Skeletal muscle tissue (tissue), 4 donors: ENCODE measurements around the gene NBR1. TPM values are rescaled to one million over a fixed set of nuclear protein-coding genes. Genes with fewer than 3 reads are reported as not detected.
"Not testable (repeated sequence)": the region's sequence is repeated elsewhere in the genome, so short reads cannot be mapped to it uniquely, and the experiment has no call there.

Experiments used
- H3K27ac ChIP-seq: one replicate; pipeline ENCODE4 v1.7.0; 2013; ENCODE audit warnings: mild to moderate bottlenecking, low read depth, low read length, inconsistent platforms
- H3K27me3 ChIP-seq, 3 donors: one replicate each; pipeline ENCODE4 v1.7.0; 2013; ENCODE audit warnings: low read length in 3 of 3; ENCODE audit not compliant: control insufficient read depth in 3 of 3, insufficient read depth in 3 of 3
- H3K36me3 ChIP-seq, 3 donors: one replicate each; pipeline ENCODE4 v1.7.0; 2013; ENCODE audit warnings: low read length in 3 of 3; ENCODE audit not compliant: control insufficient read depth in 3 of 3, insufficient read depth in 3 of 3
- H3K4me1 ChIP-seq, 3 donors: one replicate each; pipeline ENCODE4 v1.7.0; 2013; ENCODE audit warnings: low read length in 3 of 3, mild to moderate bottlenecking in 3 of 3; ENCODE audit not compliant: control insufficient read depth in 3 of 3, insufficient read depth in 3 of 3
- H3K4me3 ChIP-seq, 3 donors: one replicate each; pipeline ENCODE4 v1.7.0; 2013; ENCODE audit warnings: low read length in 3 of 3
- H3K9ac ChIP-seq, 3 donors: one replicate each; pipeline ENCODE4 v1.7.0; 2013; ENCODE audit warnings: low read length in 3 of 3, mild to moderate bottlenecking in 3 of 3, moderate library complexity in 2 of 3, low read depth in 1 of 3
- H3K9me3 ChIP-seq, 3 donors: one replicate each; pipeline ENCODE4 v1.7.0; 2013; ENCODE audit warnings: low read length in 3 of 3; ENCODE audit not compliant: control insufficient read depth in 3 of 3
- total RNA-seq: library from RNA; depleted of rRNA; stranded (reverse); fragments of >200 nt; gene quantifications from one replicate; pipeline ENCODE4 v1.2.3, GENCODE V29; 2014
- donor health status: Osteomylitis.

NBR1 gene
- total RNA-seq, 1 donor from 2014 or later = 56.9 TPM

DNA sequence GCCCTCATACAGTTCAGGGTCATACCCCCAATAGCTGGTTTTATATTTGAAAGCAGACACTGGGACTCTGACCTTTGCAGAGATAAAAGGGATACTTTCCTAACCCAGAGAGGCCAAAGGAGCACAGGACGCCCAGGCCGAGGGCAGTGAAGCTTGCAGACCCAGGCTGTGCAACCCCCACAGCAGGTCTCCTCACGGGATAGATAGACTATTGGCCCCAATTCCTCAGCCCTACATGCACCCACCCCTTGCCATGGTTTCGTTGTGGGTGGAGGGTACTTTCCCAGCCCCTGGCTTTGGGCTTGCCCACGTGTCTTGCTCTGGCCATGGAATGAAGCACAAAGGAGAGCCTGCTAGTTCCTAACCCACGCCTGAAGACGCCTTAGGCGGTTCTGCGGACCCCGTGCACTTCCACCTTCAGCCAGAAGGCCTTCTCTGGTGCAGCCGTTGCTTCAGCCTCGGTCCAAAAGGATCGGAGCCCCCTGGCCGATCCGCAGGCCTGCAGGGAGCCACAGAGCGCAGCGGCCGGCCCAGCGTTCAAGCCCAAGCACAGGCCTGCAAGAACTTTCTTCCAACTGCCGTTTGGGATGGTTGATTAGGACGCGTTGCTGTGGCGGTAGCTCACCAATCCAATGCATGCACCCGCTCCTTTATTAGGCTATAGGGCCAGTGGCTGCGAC lies 36.1 kb upstream of the NBR1 start:
- no peaks in the 10 kb centered on the region for H3K4me1 ChIP-seq
- H3K9me3 ChIP-seq = no peaks in the 10 kb centered on the region
- no peak overlapping the region for H3K9ac ChIP-seq
- no peaks in the 10 kb centered on the region for H3K27me3 ChIP-seq
- no peak overlapping the region for H3K27ac ChIP-seq
- H3K36me3 ChIP-seq = peaks cover 0 to 8% (median 5%) of the 10 kb centered on the region in 3 donors
- no peak overlapping the region for H3K4me3 ChIP-seq

DNA sequence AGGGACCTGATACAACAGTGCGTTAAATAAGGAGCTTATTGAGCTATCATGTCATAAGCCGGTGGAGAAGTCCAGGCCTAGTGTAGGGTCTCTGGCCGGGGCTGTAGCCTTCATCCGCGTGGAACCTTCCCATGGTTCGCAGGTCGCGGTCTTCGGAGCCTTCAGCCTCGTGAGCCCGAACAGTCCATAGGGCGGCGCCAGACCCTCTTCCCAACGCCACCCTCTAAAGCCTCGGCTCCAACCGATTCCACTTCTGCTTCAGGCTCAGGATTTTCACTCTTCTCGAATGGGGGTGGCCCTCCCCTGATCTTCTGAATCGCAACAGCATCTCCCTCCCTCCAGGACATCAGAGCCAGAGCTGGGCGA lies 35.6 kb upstream of the NBR1 start:
- Histone ChIP-seq H3K9me3 (no peaks in the 10 kb centered on the region), H3K4me1 (no peaks in the 10 kb centered on the region), H3K9ac (no peak overlapping the region), H3K27ac (no peak overlapping the region), H3K27me3 (no peaks in the 10 kb centered on the region), H3K4me3 (no peak overlapping the region), H3K36me3 (peaks cover 0 to 8% (median 5%) of the 10 kb centered on the region in 3 donors)

DNA sequence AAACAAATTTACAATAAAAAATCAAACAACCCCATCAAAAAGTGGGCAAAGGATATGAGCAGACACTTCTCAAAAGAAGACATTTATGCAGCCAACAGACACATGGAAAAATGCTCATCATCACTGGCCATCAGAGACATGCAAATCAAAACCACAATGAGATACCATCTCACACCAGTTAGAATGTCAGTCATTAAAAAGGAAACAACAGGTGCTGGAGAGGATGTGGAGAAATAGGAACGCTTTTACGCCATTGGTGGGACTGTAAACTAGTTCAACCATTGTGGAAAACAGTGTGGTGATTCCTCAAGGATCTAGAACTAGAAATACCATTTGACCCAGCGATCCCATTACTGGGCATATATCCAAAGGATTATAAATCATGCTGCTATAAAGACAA lies 34.4 kb upstream of the NBR1 start:
- H3K4me1 ChIP-seq, H3K27me3 ChIP-seq, H3K9ac ChIP-seq, H3K4me3 ChIP-seq, H3K36me3 ChIP-seq, H3K9me3 ChIP-seq, H3K27ac ChIP-seq: not testable (repeated sequence)

DNA sequence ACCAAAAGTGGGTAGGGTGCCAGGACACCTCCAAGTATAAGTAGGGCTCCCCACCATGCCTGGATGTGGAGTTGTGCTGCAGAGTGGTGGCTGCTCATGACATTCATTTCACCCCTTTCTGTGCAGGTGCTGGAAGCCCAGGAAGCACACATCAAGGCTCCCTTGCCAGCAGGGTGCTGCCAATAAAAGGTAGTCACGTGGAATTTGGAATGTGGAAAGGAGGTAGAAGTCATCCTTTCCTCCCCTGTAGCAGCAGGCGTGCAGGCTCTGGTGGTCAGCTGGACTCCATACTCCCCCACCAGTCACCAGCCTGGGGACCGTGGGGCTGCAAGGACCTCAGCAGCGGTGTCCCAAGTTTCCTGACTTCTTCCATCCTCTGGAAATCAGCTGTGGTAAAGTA lies 32.5 kb upstream of the NBR1 start:
- H3K9ac ChIP-seq, H3K27me3 ChIP-seq, H3K4me3 ChIP-seq, H3K4me1 ChIP-seq, H3K27ac ChIP-seq, H3K36me3 ChIP-seq, H3K9me3 ChIP-seq: not testable (repeated sequence)

DNA sequence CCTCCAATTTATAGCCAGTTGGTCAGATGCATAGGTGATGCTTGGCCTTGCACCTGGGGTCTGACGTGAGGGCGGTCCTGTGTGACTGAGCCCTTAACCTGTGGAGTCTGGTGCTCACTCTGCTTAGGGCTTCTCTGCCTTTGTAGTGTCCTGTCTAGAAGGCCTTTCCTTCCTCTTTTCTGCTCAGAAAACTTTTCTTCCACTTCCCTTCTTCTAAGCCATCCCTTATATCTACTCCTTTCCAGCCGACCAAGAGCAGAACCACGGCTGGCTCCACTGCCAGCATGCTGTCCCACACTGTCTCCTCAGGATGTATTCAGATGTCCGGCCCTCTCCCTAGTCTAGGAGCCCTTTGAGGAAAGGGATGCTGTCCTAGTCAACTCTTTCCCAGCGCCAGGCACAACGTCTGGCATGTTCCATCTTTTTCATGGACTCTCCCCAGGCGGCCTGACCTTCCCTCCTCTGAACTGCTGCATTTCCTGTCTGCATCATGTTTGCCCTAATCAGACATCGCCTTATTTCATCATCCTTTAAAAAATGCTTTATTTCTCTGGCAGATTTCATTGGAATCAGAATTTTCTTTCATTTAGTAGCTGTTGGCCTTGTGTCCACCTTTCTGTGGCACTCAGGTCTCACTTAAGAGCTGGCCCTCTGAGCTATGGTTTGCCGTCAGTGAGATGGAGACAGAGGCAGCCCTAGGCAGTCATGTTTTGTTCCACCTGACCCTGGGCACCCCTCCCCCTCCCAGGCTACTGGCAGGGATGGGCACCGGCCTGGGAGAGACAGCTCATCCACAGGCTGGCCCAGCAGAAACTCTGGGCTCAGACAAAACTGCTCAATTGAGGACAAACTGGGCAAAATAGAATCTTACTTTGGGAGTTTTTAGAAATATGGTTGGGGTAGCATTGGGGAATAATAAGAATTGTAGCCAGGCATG lies 30.4 kb upstream of the NBR1 start:
- Histone ChIP-seq H3K27me3 (no peaks in the 10 kb centered on the region), H3K9me3 (no peaks in the 10 kb centered on the region), H3K36me3 (peaks cover 0 to 5% (median 4%) of the 10 kb centered on the region in 3 donors), H3K9ac (no peak overlapping the region), H3K4me1 (no peaks in the 10 kb centered on the region), H3K27ac (no peak overlapping the region), H3K4me3 (no peak overlapping the region)

DNA sequence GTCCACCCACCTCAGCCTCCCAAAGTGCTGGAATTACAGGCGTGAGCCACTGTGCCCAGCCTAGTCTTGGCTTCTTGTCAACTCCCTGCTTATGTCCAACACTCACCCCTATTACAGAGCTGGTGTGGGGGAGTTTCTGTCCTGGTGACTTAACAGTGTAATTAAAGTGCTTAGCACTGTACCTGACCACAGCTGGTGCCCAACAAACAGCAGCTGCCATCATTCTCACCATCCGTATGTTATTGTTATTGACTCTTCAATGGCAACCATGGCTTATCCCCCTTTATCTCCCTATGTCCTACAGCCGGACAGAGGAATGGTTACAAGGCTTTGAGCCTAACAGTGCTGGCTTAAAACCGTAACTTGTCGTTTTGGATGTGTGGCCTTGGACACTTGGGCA lies 28.9 kb upstream of the NBR1 start:
- Histone ChIP-seq H3K9me3 (no peaks in the 10 kb centered on the region), H3K4me1 (no peaks in the 10 kb centered on the region), H3K9ac (no peak overlapping the region), H3K36me3 (peaks cover 0 to 5% (median 4%) of the 10 kb centered on the region in 3 donors), H3K4me3 (no peak overlapping the region), H3K27ac (no peak overlapping the region), H3K27me3 (no peaks in the 10 kb centered on the region)

DNA sequence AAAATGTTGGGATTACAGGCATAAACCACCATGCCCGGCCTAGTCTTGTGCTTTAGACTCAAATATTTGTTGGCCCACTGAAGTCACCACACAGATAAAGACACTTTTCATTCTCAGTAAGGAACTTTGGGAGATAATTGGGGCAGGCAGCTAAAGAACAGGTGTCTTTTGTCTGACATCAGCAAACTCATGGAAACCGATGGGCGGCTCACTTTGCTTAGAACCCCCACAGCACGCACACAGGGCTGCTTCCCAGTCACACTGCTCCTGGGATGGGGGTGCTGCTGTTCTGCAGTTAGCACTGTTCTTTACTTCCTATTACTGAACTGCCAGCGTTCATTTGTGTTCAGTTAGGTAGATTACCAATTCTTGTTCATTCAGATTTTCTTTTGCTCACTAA lies 27.8 kb upstream of the NBR1 start:
- Histone ChIP-seq H3K9me3 (no peaks in the 10 kb centered on the region), H3K36me3 (peaks cover 0 to 5% (median 4%) of the 10 kb centered on the region in 3 donors), H3K27ac (no peak overlapping the region), H3K4me3 (no peak overlapping the region), H3K9ac (no peak overlapping the region), H3K4me1 (no peaks in the 10 kb centered on the region), H3K27me3 (no peaks in the 10 kb centered on the region)

DNA sequence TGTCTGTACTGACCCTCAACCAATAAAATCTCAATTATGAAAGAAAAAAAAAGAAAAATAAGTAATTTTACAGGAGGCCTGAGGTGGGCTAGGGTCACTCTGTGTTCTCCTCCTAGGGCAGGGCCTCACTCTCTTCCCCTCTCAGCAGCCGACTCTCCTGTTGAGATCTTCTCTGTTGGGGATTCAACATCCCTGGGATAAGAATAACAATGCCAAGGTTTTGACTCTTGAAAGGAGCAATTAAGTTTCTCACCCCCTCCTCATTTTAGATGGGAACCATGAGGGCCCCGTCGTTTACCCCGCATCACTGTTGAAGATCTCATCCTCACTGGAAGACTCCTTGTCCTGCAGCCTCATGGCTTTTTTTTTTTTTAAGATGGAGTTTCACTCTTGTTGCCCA lies 24.4 kb upstream of the NBR1 start:
- Histone ChIP-seq H3K4me3 (no peak overlapping the region), H3K27me3 (no peaks in the 10 kb centered on the region), H3K4me1 (no peaks in the 10 kb centered on the region), H3K36me3 (peaks cover 0 to 5% (median 0%) of the 10 kb centered on the region in 3 donors), H3K27ac (no peak overlapping the region), H3K9ac (no peak overlapping the region), H3K9me3 (no peaks in the 10 kb centered on the region)

DNA sequence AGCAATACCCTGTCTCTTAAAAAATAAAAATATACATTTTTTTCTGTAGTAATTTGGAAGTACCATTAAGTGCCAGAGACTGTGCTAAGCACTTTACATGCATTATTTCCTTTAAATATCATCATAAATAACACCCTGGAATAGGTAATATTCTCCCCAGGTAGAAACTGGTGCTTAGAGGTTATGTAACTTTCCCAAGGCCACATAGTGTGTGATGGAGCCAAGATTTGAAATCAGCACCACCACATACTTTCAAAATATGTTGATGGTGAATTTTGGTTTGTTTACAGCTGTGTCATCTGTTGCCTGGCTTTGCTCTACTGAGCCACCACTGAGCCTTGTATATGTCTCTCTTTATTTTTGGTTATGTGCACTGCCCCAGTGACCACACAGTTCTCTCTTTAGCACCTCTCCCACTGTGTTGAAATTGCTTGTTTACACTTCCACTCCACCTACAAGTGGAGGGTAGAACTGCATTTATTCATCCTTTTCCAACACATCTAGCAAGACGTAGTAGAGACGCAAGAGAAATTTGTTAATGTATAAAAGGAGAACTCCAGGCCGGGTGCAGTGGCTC lies 19.0 kb upstream of the NBR1 start:
- Histone ChIP-seq H3K27me3 (no peaks in the 10 kb centered on the region), H3K4me3 (no peak overlapping the region), H3K27ac (no peak overlapping the region), H3K4me1 (no peaks in the 10 kb centered on the region), H3K9me3 (no peaks in the 10 kb centered on the region), H3K36me3 (peaks cover 0 to 5% (median 2%) of the 10 kb centered on the region in 3 donors), H3K9ac (no peak overlapping the region)

DNA sequence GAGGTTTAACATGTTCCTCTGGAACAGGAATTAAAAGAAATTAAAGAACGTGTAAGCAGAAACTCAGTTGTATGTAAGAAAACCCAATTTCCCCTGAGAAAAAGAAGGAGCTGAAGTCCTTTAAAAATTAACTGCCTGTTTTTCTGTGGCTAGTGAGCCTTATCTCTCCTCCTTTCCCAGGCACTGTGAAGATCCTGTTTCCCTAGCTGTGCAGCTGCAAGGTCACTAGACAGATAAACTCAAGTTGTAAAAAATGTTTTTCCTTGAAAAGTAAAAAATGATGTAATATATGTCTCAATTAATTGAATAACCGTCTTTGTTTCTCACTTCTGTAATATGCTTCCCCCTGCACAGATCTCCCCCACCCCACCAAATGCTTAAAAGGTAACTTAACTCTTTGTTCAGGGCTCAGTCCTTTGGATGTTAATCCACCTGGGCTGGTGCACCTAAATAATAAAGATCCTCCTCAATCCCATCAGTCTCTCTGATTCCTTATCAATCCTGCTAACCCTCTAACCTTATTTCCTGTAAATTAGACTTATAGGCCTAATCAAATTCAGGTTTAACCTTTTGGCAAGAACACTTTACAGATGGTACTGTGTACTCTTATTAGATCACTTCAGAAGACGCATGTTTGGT lies 17.7 kb upstream of the NBR1 start:
- H3K27ac ChIP-seq, H3K9me3 ChIP-seq, H3K9ac ChIP-seq, H3K36me3 ChIP-seq, H3K4me3 ChIP-seq, H3K27me3 ChIP-seq, H3K4me1 ChIP-seq: not testable (repeated sequence)
